HepG2 (cell line): ENCODE measurements around the gene SYVN1. TPM values are rescaled to one million over a fixed set of nuclear protein-coding genes. Genes with fewer than 3 reads are reported as not detected.
A peak's percentile ranks its signal among the peaks of the same experiment; 100 is the strongest.

Experiments used
- ATF7-NPFF ChIP-seq: sonication (generic); formaldehyde crosslinking; IDR thresholded peaks from 2 replicates; pipeline ENCODE4 v1.8.1; 2023; ENCODE audit warnings: mild to moderate bottlenecking, low read depth, missing genetic modification reagents, moderate library complexity
- ELF4 ChIP-seq: sonication (generic); formaldehyde crosslinking; IDR thresholded peaks from 2 replicates; pipeline ENCODE4 v1.5.0; 2020; ENCODE audit warnings: missing genetic modification reagents, mild to moderate bottlenecking, moderate library complexity, borderline replicate concordance
- FOSL1 ChIP-seq: sonication (generic); formaldehyde crosslinking; IDR thresholded peaks from 2 replicates; pipeline ENCODE4 v1.9.0; 2021; ENCODE audit warnings: missing genetic modification reagents, borderline replicate concordance
- MYNN ChIP-seq: sonication (generic); formaldehyde crosslinking; IDR thresholded peaks from 2 replicates; pipeline ENCODE4 v1.4.0; 2020; ENCODE audit warnings: mild to moderate bottlenecking, low read depth, missing genetic modification reagents
- NR2F1 ChIP-seq, 2 experiments: fragments of 450-650 bp in 1 of 2; formaldehyde crosslinking in 1 of 2; IDR thresholded peaks; 2 replicates each; pipeline versions ENCODE4 v1.5.0 to v1.6.1; 2016 to 2020; ENCODE audit warnings: mild to moderate bottlenecking in 1 of 2, missing compliant biosample characterization in 1 of 2, missing genetic modification reagents in 1 of 2, moderate library complexity in 1 of 2
- REXO4 ChIP-seq: sonication (generic); formaldehyde crosslinking; IDR thresholded peaks from 2 replicates; pipeline ENCODE4 v1.8.0; 2022; ENCODE audit warnings: missing genetic modification reagents, mild to moderate bottlenecking, borderline replicate concordance
- ZNF160 ChIP-seq: sonication (generic); formaldehyde crosslinking; IDR thresholded peaks from 2 replicates; pipeline ENCODE4 v1.8.0; 2022; ENCODE audit warnings: mild to moderate bottlenecking, inconsistent platforms, missing genetic modification reagents
- ZNF709 ChIP-seq: sonication (generic); formaldehyde crosslinking; IDR thresholded peaks from 2 replicates; pipeline ENCODE4 v1.5.0; 2020; ENCODE audit warnings: mild to moderate bottlenecking, missing genetic modification reagents
- polyA plus RNA-seq, 8 experiments: library from polyadenylated mRNA; depleted of rRNA in 3 of 8; stranded (reverse) in 7 of 8; unstranded in 1 of 8; fragments of >200 nt; fragmentation: Illumina TruSeq in 4 of 8; extraction: Trizol in 4 of 8; gene quantifications; 2 replicates each; pipeline versions ENCODE4 v1.2.1 to v1.2.3, GENCODE V29; 2011 to 2016; ENCODE audit warnings: low read depth in 4 of 8, missing spikeins in 1 of 8, mixed read lengths in 1 of 8; ENCODE audit not compliant: insufficient read depth in 1 of 8
- total RNA-seq, 5 experiments: library from RNA; depleted of rRNA; stranded (reverse); fragments of >200 nt; fragmentation: Illumina TruSeq; extraction: Trizol; gene quantifications; 2 replicates each; pipeline ENCODE4 v1.2.3, GENCODE V29; 2016; ENCODE audit warnings: low read depth in 1 of 5
- TF ChIP-seq, protein P1 (sequence below): sonication (generic); formaldehyde crosslinking; IDR thresholded peaks from 2 replicates; pipeline ENCODE4 v1.5.0; 2020; ENCODE audit warnings: mild to moderate bottlenecking, missing genetic modification reagents, borderline replicate concordance
- TF ChIP-seq, protein P2 (sequence below): sonication (generic); formaldehyde crosslinking; IDR thresholded peaks from 2 replicates; pipeline ENCODE4 v1.8.0; 2022; ENCODE audit warnings: mild to moderate bottlenecking, missing genetic modification reagents, moderate library complexity
- TF ChIP-seq, protein P3 (sequence below): sonication (generic); formaldehyde crosslinking; IDR thresholded peaks from 2 replicates; pipeline ENCODE4 v1.5.0; 2020; ENCODE audit warnings: mild to moderate bottlenecking, missing genetic modification reagents, moderate library complexity
- TF ChIP-seq, protein P4 (sequence below): IDR thresholded peaks from 2 replicates; pipeline ENCODE4 v1.6.1; 2016
- TF ChIP-seq, protein P5 (sequence below): sonication (generic); formaldehyde crosslinking; IDR thresholded peaks from 2 replicates; pipeline ENCODE4 v1.5.1; 2020; ENCODE audit warnings: mild to moderate bottlenecking, missing genetic modification reagents

SYVN1 gene
- total and polyA plus RNA-seq, 2 of the 13 experiments (the other 11 are each of a cell fraction or from before 2014, with no cell fraction given) = 10.3 to 22.5 TPM

DNA sequence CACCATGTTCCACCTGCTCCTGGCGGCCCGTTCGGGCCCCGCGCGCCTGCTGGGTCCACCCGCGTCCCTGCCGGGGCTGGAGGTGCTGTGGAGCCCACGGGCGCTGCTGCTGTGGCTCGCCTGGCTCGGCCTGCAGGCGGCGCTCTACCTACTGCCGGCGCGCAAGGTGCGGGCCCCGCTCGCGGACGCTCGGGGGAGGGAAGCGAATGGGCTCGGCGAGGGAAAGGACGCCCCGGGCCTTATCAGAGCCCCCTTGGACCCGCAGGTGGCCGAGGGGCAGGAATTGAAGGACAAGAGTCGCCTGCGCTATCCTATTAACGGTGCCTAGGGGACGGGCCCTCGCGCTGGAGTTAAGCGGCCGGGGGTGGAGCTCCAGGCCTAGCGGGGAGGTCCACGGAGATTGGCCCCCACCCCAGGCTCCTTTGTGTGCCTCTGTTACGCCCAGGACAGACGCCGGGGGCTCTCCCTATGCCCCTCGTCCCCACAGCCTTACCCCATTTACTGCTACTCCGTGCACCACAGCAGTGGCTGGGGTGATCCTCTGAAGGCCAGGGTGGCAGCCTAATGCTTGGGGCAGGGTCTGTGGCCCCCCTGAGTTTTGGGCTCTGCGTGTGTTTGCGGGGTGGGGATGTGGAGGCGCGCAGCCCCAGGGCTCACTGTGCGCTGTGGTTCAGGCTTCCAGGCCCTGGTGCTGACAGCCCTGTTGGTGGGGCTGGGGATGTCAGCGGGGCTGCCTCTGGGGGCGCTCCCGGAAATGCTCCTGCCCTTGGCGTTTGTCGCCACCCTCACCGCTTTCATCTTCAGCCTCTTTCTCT lies 21.6 kb downstream of the SYVN1 start (continued):
- TF ChIP-seq ZNF160 (no peak), FOSL1 (no peak), ELF4 (CRISPR knock-in tag) (no peak), ATF7-NPFF (peak; percentile 64; the same call in 1 of the 2 replicates), REXO4 (CRISPR knock-in tag) (no peak), NR2F1 (CRISPR knock-in tag; IDR thresholded peaks at IDR 0.05) (no peak), MYNN (CRISPR knock-in tag) (no peak), ZNF709 (CRISPR knock-in tag) (no peak)
- TF ChIP-seq, protein P1, sequence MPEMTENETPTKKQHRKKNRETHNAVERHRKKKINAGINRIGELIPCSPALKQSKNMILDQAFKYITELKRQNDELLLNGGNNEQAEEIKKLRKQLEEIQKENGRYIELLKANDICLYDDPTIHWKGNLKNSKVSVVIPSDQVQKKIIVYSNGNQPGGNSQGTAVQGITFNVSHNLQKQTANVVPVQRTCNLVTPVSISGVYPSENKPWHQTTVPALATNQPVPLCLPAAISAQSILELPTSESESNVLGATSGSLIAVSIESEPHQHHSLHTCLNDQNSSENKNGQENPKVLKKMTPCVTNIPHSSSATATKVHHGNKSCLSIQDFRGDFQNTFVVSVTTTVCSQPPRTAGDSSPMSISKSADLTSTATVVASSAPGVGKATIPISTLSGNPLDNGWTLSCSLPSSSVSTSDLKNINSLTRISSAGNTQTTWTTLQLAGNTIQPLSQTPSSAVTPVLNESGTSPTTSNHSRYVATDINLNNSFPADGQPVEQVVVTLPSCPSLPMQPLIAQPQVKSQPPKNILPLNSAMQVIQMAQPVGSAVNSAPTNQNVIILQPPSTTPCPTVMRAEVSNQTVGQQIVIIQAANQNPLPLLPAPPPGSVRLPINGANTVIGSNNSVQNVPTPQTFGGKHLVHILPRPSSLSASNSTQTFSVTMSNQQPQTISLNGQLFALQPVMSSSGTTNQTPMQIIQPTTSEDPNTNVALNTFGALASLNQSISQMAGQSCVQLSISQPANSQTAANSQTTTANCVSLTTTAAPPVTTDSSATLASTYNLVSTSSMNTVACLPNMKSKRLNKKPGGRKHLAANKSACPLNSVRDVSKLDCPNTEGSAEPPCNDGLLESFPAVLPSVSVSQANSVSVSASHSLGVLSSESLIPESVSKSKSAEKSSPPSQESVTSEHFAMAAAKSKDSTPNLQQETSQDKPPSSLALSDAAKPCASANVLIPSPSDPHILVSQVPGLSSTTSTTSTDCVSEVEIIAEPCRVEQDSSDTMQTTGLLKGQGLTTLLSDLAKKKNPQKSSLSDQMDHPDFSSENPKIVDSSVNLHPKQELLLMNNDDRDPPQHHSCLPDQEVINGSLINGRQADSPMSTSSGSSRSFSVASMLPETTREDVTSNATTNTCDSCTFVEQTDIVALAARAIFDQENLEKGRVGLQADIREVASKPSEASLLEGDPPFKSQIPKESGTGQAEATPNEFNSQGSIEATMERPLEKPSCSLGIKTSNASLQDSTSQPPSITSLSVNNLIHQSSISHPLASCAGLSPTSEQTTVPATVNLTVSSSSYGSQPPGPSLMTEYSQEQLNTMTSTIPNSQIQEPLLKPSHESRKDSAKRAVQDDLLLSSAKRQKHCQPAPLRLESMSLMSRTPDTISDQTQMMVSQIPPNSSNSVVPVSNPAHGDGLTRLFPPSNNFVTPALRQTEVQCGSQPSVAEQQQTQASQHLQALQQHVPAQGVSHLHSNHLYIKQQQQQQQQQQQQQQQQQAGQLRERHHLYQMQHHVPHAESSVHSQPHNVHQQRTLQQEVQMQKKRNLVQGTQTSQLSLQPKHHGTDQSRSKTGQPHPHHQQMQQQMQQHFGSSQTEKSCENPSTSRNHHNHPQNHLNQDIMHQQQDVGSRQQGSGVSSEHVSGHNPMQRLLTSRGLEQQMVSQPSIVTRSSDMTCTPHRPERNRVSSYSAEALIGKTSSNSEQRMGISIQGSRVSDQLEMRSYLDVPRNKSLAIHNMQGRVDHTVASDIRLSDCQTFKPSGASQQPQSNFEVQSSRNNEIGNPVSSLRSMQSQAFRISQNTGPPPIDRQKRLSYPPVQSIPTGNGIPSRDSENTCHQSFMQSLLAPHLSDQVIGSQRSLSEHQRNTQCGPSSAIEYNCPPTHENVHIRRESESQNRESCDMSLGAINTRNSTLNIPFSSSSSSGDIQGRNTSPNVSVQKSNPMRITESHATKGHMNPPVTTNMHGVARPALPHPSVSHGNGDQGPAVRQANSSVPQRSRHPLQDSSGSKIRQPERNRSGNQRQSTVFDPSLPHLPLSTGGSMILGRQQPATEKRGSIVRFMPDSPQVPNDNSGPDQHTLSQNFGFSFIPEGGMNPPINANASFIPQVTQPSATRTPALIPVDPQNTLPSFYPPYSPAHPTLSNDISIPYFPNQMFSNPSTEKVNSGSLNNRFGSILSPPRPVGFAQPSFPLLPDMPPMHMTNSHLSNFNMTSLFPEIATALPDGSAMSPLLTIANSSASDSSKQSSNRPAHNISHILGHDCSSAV (CRISPR knock-in tag) = no peak
- TF ChIP-seq, protein P2, sequence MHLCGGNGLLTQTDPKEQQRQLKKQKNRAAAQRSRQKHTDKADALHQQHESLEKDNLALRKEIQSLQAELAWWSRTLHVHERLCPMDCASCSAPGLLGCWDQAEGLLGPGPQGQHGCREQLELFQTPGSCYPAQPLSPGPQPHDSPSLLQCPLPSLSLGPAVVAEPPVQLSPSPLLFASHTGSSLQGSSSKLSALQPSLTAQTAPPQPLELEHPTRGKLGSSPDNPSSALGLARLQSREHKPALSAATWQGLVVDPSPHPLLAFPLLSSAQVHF (CRISPR knock-in tag) = 0 out of 2 replicates have a peak, but pooled peaks have one; percentile 47
- TF ChIP-seq, protein P3, sequence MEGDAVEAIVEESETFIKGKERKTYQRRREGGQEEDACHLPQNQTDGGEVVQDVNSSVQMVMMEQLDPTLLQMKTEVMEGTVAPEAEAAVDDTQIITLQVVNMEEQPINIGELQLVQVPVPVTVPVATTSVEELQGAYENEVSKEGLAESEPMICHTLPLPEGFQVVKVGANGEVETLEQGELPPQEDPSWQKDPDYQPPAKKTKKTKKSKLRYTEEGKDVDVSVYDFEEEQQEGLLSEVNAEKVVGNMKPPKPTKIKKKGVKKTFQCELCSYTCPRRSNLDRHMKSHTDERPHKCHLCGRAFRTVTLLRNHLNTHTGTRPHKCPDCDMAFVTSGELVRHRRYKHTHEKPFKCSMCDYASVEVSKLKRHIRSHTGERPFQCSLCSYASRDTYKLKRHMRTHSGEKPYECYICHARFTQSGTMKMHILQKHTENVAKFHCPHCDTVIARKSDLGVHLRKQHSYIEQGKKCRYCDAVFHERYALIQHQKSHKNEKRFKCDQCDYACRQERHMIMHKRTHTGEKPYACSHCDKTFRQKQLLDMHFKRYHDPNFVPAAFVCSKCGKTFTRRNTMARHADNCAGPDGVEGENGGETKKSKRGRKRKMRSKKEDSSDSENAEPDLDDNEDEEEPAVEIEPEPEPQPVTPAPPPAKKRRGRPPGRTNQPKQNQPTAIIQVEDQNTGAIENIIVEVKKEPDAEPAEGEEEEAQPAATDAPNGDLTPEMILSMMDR (CRISPR knock-in tag) = peak; percentile 88
- TF ChIP-seq, protein P4, sequence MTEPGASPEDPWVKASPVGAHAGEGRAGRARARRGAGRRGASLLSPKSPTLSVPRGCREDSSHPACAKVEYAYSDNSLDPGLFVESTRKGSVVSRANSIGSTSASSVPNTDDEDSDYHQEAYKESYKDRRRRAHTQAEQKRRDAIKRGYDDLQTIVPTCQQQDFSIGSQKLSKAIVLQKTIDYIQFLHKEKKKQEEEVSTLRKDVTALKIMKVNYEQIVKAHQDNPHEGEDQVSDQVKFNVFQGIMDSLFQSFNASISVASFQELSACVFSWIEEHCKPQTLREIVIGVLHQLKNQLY = no peak
- TF ChIP-seq, protein P5, sequence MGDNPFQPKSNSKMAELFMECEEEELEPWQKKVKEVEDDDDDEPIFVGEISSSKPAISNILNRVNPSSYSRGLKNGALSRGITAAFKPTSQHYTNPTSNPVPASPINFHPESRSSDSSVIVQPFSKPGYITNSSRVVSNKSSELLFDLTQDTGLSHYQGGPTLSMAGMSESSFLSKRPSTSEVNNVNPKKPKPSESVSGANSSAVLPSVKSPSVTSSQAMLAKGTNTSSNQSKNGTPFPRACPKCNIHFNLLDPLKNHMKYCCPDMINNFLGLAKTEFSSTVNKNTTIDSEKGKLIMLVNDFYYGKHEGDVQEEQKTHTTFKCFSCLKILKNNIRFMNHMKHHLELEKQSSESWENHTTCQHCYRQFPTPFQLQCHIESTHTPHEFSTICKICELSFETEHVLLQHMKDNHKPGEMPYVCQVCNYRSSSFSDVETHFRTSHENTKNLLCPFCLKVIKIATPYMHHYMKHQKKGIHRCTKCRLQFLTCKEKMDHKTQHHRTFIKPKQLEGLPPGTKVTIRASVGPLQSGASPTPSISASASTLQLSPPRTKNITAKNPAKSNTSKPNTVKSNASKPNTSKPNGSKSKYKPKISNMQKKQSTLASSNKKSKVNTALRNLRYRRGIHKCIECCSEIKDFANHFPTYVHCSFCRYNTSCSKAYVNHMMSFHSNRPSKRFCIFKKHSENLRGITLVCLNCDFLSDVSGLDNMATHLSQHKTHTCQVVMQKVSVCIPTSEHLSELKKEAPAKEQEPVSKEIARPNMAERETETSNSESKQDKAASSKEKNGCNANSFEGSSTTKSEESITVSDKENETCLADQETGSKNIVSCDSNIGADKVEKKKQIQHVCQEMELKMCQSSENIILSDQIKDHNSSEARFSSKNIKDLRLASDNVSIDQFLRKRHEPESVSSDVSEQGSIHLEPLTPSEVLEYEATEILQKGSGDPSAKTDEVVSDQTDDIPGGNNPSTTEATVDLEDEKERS (CRISPR knock-in tag) = no peak; the same call in 1 of the 2 replicates
